ENCODE results near the gene DSCAM. TPM values are rescaled to one million over a fixed set of nuclear protein-coding genes. Genes with fewer than 3 reads are reported as not detected.

Gene DSCAM
- total RNA-seq, 2 donors from 2014 or later = not detected

DNA sequence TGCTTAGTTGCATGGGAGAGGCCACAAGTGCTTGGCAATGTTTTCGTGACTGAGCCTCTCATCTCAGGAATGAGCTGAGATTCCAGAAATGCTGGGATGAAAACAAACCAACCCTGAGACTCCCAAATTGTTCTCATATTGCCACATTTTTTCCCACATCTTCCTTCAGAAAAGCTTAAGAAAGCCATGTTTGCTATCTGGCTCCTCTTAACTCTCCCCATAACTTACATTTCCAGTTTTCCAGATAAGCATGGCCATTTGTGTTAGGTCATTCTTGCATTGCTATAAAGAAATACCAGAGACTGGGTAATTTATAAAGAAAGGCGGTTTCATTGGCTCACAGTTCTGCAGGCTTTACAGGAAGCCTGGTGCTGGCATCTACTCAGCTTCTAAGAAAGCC is 17.2 kb downstream of the DSCAM start:
- Mint-ChIP-seq H3K4me3 (no peak overlapping the region), H3K9me3 (peaks cover 2 to 4% of the 10 kb centered on the region in 2 donors), H3K36me3 (ENCODE audit: insufficient read depth in 2 of 2) (peaks cover 0 to 4% of the 10 kb centered on the region in 2 donors), H3K4me1 (ENCODE audit: low read depth) (no peaks in the 10 kb centered on the region), H3K27me3 (ENCODE audit: low read depth) (no peaks in the 10 kb centered on the region), H3K27ac (no peak overlapping the region)
- ATAC-seq (replicated peaks in 1 of 2) (no peak), DNase-seq (no peak)

DNA sequence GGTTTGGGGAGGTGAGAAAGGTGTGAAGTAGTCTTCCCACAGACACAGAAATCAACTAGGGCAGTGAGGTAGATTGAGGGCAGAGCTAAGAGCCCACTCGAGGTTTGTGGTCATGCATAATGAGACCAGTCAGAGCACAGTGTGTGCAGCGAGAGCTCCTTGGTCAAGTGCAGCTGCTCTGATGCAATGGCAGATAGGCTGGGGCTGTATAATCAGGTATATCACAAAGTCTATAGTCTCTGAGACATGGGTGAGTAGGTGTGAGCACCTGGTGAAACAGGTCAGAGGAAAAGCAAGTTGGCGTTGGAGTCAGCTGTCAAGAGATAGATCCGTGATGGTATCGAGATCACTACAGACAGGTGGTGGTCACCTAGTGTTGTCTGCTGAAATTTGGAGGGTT is 17.6 kb downstream of the DSCAM start:
- Mint-ChIP-seq H3K27ac (no peak overlapping the region), H3K36me3 (ENCODE audit: insufficient read depth in 2 of 2) (peaks cover 0 to 4% of the 10 kb centered on the region in 2 donors), H3K4me3 (no peak overlapping the region), H3K4me1 (ENCODE audit: low read depth) (no peaks in the 10 kb centered on the region), H3K9me3 (peaks cover 2 to 4% of the 10 kb centered on the region in 2 donors), H3K27me3 (ENCODE audit: low read depth) (no peaks in the 10 kb centered on the region)
- ATAC-seq (replicated peaks in 1 of 2) = peak in 1 of 2 donors; percentile 39
- no peak for DNase-seq

DNA sequence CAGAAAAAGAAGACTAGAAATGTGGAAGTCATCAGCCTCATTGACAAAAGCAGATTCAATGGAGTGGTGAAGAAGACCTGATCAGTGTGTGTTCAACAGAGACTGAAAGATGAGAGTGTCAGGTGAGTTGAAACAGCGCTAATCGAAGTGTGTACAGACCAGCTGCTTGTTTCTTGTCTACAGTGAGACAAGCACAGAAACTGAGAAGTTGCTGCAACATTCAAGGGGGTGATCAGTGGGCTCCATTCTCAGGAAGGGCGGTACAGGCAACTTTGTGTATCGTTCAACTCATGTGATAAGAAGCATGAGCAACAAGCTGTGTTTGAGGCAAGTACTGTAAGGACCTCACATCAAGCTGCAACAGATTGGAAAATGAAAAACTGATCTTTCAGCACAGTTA is 19.4 kb downstream of the DSCAM start:
- H3K4me1 Mint-ChIP-seq (ENCODE audit: low read depth) = no peaks in the 10 kb centered on the region
- H3K27me3 Mint-ChIP-seq (ENCODE audit: low read depth) = no peaks in the 10 kb centered on the region
- no peak overlapping the region for H3K27ac Mint-ChIP-seq
- no peak overlapping the region for H3K4me3 Mint-ChIP-seq
- H3K9me3 Mint-ChIP-seq = peaks cover 2 to 4% of the 10 kb centered on the region in 2 donors
- DNase-seq = no peak
- no peak for ATAC-seq (replicated peaks in 1 of 2)
- peaks cover 0 to 4% of the 10 kb centered on the region in 2 donors for H3K36me3 Mint-ChIP-seq (ENCODE audit: insufficient read depth in 2 of 2)

DNA sequence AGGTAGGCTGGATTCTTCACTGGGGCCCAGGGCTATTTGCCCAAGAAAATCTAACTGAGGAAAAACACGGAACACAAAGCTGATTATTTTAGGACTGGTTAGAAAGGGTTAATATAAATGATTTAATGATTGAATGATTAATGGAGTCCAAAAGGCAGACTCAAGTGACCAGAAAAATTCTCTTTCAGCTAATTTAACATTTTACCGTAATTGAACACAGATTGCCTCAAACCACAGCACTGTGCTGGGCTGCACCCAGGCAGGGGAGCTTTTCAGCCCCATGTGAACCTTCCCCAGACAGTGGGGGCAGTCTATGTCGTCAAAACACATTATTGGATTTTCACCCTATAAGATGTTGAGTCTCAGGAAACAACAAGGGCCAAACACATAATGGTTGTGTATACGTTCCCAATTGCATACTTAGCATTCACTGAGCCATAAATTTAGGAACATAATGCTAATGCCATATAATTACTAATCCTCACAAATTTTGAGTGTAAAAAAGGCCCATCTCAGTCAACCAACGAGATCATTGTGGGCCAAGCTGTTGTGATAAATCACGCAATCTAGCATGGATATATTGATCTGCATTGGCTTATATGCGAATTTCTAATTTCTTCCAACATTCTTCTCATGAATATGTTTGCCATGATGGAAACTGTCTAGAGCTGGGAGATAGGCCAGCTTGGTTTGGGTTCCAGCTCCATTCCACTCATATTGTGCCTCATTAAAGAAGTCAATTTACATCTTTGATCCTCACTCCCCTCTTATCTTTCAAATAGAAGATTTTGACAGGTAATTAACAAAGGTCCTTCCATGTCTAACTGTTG is 27.7 kb downstream of the DSCAM start:
- H3K27ac Mint-ChIP-seq = no peak overlapping the region
- ATAC-seq (replicated peaks in 1 of 2) (no peak), DNase-seq (no peak)
- H3K36me3 Mint-ChIP-seq (ENCODE audit: insufficient read depth in 2 of 2) = peaks cover 0 to 2% of the 10 kb centered on the region in 2 donors
- no peak overlapping the region for H3K4me3 Mint-ChIP-seq
- H3K9me3 Mint-ChIP-seq = peaks cover 1 to 5% of the 10 kb centered on the region in 2 donors
- no peaks in the 10 kb centered on the region for H3K27me3 Mint-ChIP-seq (ENCODE audit: low read depth)
- no peaks in the 10 kb centered on the region for H3K4me1 Mint-ChIP-seq (ENCODE audit: low read depth)

DNA sequence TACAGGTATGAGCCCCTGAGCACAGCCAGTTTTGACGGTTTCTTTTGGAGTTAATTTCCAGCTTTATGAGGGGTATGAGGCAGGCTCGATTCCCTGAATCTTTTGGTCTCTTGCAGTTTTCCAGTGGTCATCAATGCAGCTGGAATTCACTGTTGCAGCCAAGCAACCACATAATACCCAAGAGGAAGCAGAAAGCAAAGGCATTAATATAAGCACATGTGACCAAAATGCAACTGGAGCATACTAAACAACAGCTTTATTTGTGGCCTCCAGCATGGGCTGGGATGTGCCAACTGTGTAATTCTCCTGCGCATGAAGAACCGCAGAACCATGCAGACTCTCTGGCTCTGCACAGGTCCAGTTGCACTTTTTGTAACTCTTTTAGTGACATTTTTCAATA is 33.0 kb downstream of the DSCAM start:
- H3K36me3 Mint-ChIP-seq (ENCODE audit: insufficient read depth in 2 of 2) = peaks cover 0 to 2% of the 10 kb centered on the region in 2 donors
- no peak for ATAC-seq (replicated peaks in 1 of 2)

DNA sequence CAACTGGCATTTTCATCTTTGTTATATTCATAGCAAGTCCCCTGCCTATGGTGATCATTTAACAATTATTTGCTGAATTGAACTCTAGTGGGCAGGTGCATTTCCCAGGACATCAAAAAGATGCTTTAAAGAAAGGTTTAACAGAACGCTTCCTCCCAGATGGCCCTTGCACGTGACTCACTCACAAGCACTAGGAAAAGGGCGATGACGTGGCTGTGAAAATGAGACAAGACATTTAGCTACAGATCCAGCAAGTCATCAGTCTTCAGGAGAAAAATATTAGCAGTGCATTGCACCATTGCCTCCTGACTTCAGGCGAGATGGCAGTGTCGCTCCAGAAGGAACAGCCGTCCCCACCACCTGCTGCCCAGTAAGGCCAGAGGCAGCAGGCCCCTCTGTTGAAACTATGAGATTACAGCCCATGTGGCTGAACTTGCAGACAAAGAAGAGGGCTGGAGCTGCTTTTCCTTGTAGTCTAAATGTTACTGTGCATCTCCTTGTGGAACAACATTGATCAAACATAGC is 37.2 kb downstream of the DSCAM start:
- no peaks in the 10 kb centered on the region for H3K36me3 Mint-ChIP-seq (ENCODE audit: insufficient read depth in 2 of 2)
- H3K27me3 Mint-ChIP-seq (ENCODE audit: low read depth) = no peaks in the 10 kb centered on the region
- no peak overlapping the region for H3K4me3 Mint-ChIP-seq
- no peak overlapping the region for H3K27ac Mint-ChIP-seq
- no peaks in the 10 kb centered on the region for H3K4me1 Mint-ChIP-seq (ENCODE audit: low read depth)
- ATAC-seq (replicated peaks in 1 of 2) = no peak
- no peak for DNase-seq
- peaks cover 3 to 8% of the 10 kb centered on the region in 2 donors for H3K9me3 Mint-ChIP-seq

More for the DNA sequence above, 33.0 kb downstream of the DSCAM start:
- Mint-ChIP-seq H3K4me3 (no peak overlapping the region), H3K27ac (no peak overlapping the region), H3K27me3 (ENCODE audit: low read depth) (no peaks in the 10 kb centered on the region), H3K9me3 (peaks cover 0 to 2% of the 10 kb centered on the region in 2 donors), H3K4me1 (ENCODE audit: low read depth) (no peaks in the 10 kb centered on the region)
- no peak for DNase-seq

DNA sequence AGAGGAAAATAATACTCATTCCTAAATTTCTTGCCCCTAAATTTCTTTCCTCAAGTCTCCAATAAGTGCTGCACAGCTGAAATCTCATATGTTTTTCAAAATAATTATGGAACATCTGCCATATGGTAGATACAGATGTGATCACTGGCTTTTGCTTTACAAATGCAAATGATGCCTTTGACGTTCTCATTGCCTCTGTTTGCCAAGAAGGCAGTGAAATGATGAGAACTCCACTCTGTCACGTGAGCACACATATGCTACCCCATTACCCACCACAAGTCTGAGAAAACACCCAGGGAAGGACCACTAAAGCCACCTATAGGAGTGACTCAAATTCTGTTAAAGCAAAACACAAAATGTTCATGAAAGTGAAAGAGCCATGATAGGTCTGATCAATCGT is 43.9 kb downstream of the DSCAM start:
- Mint-ChIP-seq H3K9me3 (peaks cover 10 to 11% of the 10 kb centered on the region in 2 donors), H3K4me1 (ENCODE audit: low read depth) (no peaks in the 10 kb centered on the region), H3K36me3 (ENCODE audit: insufficient read depth in 2 of 2) (peaks cover 2 to 3% of the 10 kb centered on the region in 2 donors), H3K27me3 (ENCODE audit: low read depth) (no peaks in the 10 kb centered on the region), H3K4me3 (no peak overlapping the region), H3K27ac (no peak overlapping the region)
- ATAC-seq (replicated peaks in 1 of 2) (no peak), DNase-seq (no peak)

DNA sequence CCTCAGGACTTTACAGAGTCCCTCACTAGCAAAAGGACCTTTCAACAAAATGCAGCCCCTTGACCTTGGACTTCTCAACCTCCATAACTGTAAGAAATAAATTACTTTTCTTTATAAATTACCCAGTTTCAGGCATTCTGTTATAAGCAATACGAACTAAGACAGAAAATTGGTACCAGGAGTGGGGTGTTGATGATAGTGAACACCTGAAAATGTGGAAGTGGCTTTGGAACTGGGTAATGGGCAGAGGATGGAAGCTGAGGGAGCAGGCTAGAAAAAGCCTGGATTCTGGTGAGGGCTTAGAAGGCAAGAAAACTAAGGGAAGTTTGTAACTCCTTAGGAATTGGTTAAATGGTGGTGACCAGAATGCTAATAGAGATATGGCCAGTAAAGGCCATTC is 46.8 kb downstream of the DSCAM start:
- Mint-ChIP-seq H3K4me1 (ENCODE audit: low read depth) (no peaks in the 10 kb centered on the region), H3K9me3 (peaks cover 10 to 11% of the 10 kb centered on the region in 2 donors), H3K27ac (no peak overlapping the region), H3K36me3 (ENCODE audit: insufficient read depth in 2 of 2) (peaks cover 2 to 3% of the 10 kb centered on the region in 2 donors), H3K27me3 (ENCODE audit: low read depth) (no peaks in the 10 kb centered on the region), H3K4me3 (no peak overlapping the region)
- no peak for DNase-seq
- no peak for ATAC-seq (replicated peaks in 1 of 2)

DNA sequence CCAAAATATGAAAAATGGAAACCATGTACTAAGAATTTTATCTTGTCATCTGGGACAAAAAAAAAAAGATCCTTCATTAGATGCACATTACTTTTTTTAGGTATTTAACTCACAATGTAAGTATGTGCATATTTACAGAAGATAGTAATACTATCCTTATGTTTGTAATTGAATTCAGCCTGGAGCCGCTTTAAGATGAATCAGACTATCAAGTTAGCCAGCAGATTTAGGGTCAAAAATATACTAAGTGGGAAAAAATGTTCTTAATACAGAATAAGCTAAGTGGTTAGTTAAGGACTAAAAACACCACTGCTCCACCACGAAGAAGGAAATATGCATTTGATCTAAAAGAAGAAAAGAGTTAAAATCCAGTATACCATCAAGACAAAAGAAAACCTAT is 49.1 kb downstream of the DSCAM start:
- Mint-ChIP-seq H3K36me3 (ENCODE audit: insufficient read depth in 2 of 2) (peaks cover 0 to 3% of the 10 kb centered on the region in 2 donors), H3K9me3 (peaks cover 3 to 5% of the 10 kb centered on the region in 2 donors), H3K27ac (no peak overlapping the region), H3K4me3 (no peak overlapping the region), H3K4me1 (ENCODE audit: low read depth) (no peaks in the 10 kb centered on the region), H3K27me3 (ENCODE audit: low read depth) (no peaks in the 10 kb centered on the region)
- no peak for DNase-seq
- ATAC-seq (replicated peaks in 1 of 2) = no peak

DNA sequence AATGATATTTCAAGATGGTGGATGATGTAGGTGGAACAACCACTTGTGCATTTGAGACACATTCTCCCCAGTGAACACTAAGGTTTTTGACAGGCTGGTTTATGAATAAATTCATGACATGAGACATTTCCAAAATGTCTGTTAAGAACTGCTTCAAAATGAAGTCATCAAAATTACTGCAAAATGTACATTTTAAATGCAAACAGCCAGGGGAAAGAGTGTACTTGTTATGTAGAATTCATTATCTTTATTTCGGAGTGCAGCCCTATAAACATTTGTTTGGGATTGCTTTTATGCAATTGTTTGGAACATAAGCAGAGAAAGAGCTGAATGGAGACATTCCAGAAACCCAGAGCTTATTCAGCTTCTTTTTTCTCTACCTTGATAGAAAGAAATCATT is 49.5 kb downstream of the DSCAM start:
- ATAC-seq (replicated peaks in 1 of 2) (no peak), DNase-seq (no peak)
- Mint-ChIP-seq H3K27me3 (ENCODE audit: low read depth) (no peaks in the 10 kb centered on the region), H3K4me3 (no peak overlapping the region), H3K27ac (no peak overlapping the region), H3K36me3 (ENCODE audit: insufficient read depth in 2 of 2) (peaks cover 0 to 3% of the 10 kb centered on the region in 2 donors), H3K9me3 (peaks cover 3 to 7% of the 10 kb centered on the region in 2 donors), H3K4me1 (ENCODE audit: low read depth) (no peaks in the 10 kb centered on the region)

DNA sequence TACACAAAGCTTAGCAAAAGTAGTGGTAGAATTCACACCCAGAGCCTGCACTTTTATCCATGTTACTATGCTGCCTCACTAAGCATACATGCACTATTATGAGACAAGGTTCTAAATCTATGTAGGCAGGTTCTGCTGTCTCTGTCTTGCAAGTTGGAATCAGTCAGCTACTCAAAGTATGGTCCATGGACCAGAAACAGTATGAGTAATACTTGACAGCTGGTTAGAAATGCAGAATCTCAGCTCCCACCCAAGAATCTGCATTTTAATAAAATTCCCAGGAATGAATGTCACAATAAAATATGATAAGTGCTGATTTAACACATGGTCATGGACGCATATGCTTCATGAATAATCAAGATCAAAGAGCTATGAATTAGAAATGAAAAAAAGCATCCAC is 50.5 kb downstream of the DSCAM start:
- DNase-seq (no peak), ATAC-seq (replicated peaks in 1 of 2) (no peak)
- peaks cover 3 to 7% of the 10 kb centered on the region in 2 donors for H3K9me3 Mint-ChIP-seq
- no peak overlapping the region for H3K27ac Mint-ChIP-seq
- H3K4me3 Mint-ChIP-seq = no peak overlapping the region
- no peaks in the 10 kb centered on the region for H3K27me3 Mint-ChIP-seq (ENCODE audit: low read depth)
- no peaks in the 10 kb centered on the region for H3K4me1 Mint-ChIP-seq (ENCODE audit: low read depth)
- H3K36me3 Mint-ChIP-seq (ENCODE audit: insufficient read depth in 2 of 2) = peaks cover 0 to 3% of the 10 kb centered on the region in 2 donors

DNA sequence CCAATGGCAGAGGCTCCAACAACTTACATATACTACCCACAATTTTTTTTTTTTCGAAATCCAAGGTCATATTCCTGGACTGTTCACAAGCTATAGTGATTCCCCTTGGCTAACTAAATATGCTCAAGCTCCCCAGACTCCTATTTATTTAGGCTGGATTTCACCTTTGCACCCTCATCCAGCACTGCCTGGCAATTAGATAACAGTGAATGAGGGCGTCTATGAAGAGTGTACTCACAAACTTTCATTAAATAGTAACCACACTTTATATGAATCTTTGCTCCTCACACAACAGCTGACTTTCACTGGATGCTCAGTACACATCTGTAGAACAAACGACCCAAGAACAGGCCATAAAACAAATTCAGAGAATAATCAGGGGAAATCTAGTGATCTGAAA is 51.6 kb downstream of the DSCAM start:
- no peaks in the 10 kb centered on the region for H3K4me1 Mint-ChIP-seq (ENCODE audit: low read depth)
- no peak for ATAC-seq (replicated peaks in 1 of 2)
- H3K36me3 Mint-ChIP-seq (ENCODE audit: insufficient read depth in 2 of 2) = peaks cover 0 to 2% of the 10 kb centered on the region in 2 donors
- H3K4me3 Mint-ChIP-seq = no peak overlapping the region
- DNase-seq = no peak
- H3K9me3 Mint-ChIP-seq = peaks cover 3 to 6% of the 10 kb centered on the region in 2 donors
- H3K27me3 Mint-ChIP-seq (ENCODE audit: low read depth) = no peaks in the 10 kb centered on the region
- no peak overlapping the region for H3K27ac Mint-ChIP-seq

DNA sequence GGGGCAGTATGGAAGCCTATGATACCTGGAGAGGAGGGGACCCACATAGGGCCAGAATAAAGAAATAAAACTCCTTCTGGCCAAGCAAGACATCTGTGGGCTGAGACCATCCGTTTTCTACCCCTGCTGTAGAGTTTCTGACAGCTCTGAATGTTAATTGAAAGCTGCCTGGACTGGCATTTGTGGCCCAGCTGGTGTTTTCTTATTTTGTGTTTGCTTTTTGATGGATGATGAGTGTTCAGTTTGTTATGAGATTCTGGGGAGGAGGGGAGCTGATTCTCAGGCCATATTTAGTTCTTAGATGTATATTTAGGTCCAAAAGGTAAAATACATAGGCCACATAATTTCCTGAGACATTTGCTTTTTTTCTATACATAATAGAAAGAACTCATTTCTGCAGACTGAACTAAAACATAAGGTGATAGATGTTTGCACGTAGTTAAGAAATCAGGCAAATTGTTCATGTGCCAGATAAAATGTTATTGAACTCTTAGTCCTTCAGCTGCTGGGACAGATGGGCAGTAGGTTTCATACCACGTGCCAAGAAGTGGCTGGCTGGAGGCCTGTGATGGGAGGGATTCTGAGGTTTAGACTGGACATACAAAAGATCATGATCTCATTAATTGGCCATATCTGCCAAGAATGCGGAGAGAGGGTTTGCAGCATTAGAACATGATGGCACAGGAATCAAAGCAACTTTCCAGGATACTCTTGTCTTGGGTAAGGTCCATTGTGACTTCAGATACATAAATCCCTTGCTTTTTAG is 54.1 kb downstream of the DSCAM start:
- Mint-ChIP-seq H3K27me3 (ENCODE audit: low read depth) (no peaks in the 10 kb centered on the region), H3K4me1 (ENCODE audit: low read depth) (no peaks in the 10 kb centered on the region), H3K4me3 (no peak overlapping the region), H3K36me3 (ENCODE audit: insufficient read depth in 2 of 2) (no peaks in the 10 kb centered on the region), H3K27ac (no peak overlapping the region), H3K9me3 (peaks cover 1 to 3% of the 10 kb centered on the region in 2 donors)
- ATAC-seq (replicated peaks in 1 of 2) (no peak), DNase-seq (no peak)
